LNCaP clone FGC (cell line): Measurements from ENCODE around the gene VGLL1.

Experiments used
- DNase-seq: peaks from one replicate; pipeline ENCODE4 v3.0.0-alpha.2; 2011; ENCODE audit warnings: low read depth
- H3K4me3 ChIP-seq: 2 replicates; pipeline ENCODE4 v1.5.1; 2011; ENCODE audit warnings: mild to moderate bottlenecking, low read depth, low read length, control low read depth
- CTCF ChIP-seq: IDR thresholded peaks from 2 replicates; pipeline ENCODE4 v1.5.1; 2012; ENCODE audit warnings: mild to moderate bottlenecking; ENCODE audit not compliant: control insufficient read depth, insufficient read depth; ENCODE audit errors: extremely low read depth

VGLL1 gene

GRCh38 chrX:136549226-136549625 lies 17.2 kb downstream of the VGLL1 start:
- TF ChIP-seq CTCF, result no peak
- no peak for DNase-seq
- H3K4me3 ChIP-seq, result no peak overlapping the region

GRCh38 chrX:136551410-136551809 lies 19.4 kb downstream of the VGLL1 start:
- DNase-seq, result no peak
- TF ChIP-seq CTCF, result no peak
- H3K4me3 ChIP-seq, result no peak overlapping the region

GRCh38 chrX:136555694-136556093 lies 23.7 kb downstream of the VGLL1 start:
- no peak for TF ChIP-seq CTCF
- no peak for DNase-seq
- H3K4me3 ChIP-seq, result no peak overlapping the region

GRCh38 chrX:136572030-136572429 lies 40.0 kb downstream of the VGLL1 start:
- DNase-seq, result no peak
- TF ChIP-seq CTCF, result no peak
- H3K4me3 ChIP-seq, result no peak overlapping the region

GRCh38 chrX:136574548-136574947 lies 42.5 kb downstream of the VGLL1 start:
- no peak overlapping the region for H3K4me3 ChIP-seq
- TF ChIP-seq CTCF, result no peak
- no peak for DNase-seq

- DNase-seq, result no peak
- peak; percentile 61 for TF ChIP-seq CTCF
- no peak overlapping the region for H3K4me3 ChIP-seq
Measured at GRCh38 chrX:136577552-136577951, 45.5 kb downstream of the VGLL1 start.

- TF ChIP-seq CTCF, result no peak
- no peak for DNase-seq
- no peak overlapping the region for H3K4me3 ChIP-seq
Measured at GRCh38 chrX:136580316-136580715, 48.3 kb downstream of the VGLL1 start.
